ENCODE results near the gene RAP1GAP.

Gene RAP1GAP

GRCh38 chr1:21575351-21575942 is 93.7 kb downstream of the RAP1GAP start:
- in situ Hi-C loops (cut with MboI; ENCODE audit: low sequenced_read_pairs, unreplicated experiment) = no loop called here
- DNase-seq (ENCODE audit: low spot score) = no peak
- TF ChIP-seq, protein P1, sequence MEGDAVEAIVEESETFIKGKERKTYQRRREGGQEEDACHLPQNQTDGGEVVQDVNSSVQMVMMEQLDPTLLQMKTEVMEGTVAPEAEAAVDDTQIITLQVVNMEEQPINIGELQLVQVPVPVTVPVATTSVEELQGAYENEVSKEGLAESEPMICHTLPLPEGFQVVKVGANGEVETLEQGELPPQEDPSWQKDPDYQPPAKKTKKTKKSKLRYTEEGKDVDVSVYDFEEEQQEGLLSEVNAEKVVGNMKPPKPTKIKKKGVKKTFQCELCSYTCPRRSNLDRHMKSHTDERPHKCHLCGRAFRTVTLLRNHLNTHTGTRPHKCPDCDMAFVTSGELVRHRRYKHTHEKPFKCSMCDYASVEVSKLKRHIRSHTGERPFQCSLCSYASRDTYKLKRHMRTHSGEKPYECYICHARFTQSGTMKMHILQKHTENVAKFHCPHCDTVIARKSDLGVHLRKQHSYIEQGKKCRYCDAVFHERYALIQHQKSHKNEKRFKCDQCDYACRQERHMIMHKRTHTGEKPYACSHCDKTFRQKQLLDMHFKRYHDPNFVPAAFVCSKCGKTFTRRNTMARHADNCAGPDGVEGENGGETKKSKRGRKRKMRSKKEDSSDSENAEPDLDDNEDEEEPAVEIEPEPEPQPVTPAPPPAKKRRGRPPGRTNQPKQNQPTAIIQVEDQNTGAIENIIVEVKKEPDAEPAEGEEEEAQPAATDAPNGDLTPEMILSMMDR (IDR thresholded peaks at IDR 0.05; ENCODE audit: borderline replicate concordance, control extremely low read depth, extremely low read depth, insufficient read depth, missing control alignments) = no peak

DNA sequence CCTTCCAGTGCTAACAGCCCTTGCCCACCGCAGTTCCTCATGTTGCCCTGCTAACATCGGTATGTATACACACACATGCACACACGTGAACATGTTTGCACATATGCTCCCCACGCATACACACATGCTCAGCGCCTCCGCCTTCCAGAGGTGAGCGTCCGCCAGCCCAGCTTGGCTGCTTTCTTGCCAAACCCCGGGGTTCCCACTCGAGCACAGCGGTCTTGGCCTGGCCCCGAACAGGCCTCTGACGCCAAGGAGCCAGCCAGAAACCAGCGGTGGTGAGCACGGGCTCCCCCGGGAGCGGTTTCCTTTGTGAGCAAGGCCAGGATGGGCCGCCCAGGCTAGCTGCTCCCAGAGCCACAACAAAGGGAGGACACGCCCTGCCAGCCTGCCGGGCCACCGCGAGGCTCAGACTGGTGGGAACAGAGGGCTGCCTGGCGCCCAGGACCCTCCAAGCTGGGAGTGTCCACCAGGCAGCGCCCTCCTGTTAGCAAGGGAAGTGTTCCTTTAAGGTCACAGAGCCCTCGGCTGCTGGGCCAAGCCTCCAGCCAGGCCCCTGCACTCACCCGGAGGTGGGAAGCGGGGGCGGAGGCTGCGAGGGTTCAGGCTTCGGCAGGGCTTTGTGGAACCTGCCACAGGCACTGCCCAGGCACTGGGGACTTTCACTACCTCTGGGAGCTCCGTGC is 94.5 kb downstream of the RAP1GAP start:
- in situ Hi-C loops (cut with MboI; ENCODE audit: low sequenced_read_pairs, unreplicated experiment) = no loop called here
- TF ChIP-seq, protein P1 (IDR thresholded peaks at IDR 0.05; ENCODE audit: borderline replicate concordance, control extremely low read depth, extremely low read depth, insufficient read depth, missing control alignments) = no peak
- no peak for DNase-seq (ENCODE audit: low spot score)

DNA sequence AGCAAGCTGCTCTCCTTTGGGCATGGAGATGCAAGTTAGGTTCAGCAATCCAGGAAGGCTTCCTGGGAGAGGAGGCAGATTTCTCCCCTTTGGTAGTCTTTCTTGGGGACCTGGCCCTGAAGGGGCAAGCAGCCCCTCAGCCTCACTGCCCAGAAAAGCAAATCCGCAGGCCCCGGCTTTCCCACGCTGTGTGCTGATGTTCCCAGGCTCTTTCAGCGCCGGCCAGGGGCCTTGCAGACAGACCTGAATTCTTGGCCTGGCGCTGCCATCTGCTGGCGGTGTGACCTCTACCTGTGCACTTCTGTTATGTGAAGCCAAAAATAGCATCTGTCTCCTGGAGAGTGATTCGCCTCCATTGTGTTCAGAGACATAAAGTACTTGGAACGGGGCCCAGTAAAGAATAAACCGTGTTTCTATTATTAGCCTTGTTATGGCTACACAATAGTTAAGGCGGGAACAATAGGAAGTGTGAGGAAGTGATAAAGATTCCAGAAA is 95.1 kb downstream of the RAP1GAP start:
- in situ Hi-C loops (cut with MboI; ENCODE audit: low sequenced_read_pairs, unreplicated experiment) = no loop called here
- DNase-seq (ENCODE audit: low spot score) = no peak
- TF ChIP-seq, protein P1 (IDR thresholded peaks at IDR 0.05; ENCODE audit: borderline replicate concordance, control extremely low read depth, extremely low read depth, insufficient read depth, missing control alignments) = peak; percentile 33

DNA sequence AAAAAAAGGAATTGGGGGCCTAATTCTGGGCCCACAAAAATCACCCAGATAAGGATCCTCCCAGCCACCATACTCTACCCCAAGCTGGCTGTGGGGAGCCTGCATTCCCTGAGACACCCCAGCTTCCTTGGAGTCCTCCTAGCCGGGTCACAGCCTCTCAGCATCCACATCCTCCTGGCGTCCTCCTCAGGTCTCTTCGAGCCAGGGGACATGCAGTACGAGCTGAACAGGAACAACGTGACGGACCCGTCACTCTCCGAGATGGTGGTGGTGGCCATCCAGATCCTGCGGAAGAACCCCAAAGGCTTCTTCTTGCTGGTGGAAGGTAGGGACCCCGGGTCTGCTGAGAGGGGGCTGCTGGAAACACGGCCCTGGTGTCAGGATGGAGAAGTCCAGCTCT is 95.7 kb downstream of the RAP1GAP start:
- DNase-seq (ENCODE audit: low spot score) = no peak

DNA sequence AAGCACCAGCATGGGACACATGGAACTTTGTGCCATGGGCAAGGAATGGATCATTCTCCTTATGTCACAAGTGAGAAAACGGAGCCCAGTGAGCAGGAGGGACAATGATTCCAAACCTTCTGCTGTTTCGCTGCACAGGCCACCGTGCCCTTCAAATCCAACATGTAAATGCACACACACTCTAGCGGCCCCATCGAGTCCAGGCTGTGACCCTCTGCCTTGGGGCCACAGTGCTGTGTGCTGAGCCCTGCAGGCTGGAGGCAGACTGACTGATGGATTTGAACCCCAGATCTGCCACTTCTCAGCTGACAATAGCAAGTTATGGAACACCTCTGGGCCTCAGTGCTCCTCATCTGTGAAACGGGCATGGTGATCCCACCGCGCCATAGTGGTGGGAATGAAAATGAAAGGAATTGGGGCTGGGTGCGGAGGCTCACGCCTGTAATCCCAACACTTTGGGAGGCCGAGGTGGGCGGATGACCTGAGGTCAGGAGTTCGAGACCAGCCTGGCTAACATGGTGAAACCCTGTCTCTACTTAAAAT is 96.4 kb downstream of the RAP1GAP start:
- no peak for DNase-seq (ENCODE audit: low spot score)
- in situ Hi-C loops (cut with MboI; ENCODE audit: low sequenced_read_pairs, unreplicated experiment) = no loop called here
- TF ChIP-seq, protein P1 (IDR thresholded peaks at IDR 0.05; ENCODE audit: borderline replicate concordance, control extremely low read depth, extremely low read depth, insufficient read depth, missing control alignments) = no peak

More for the DNA sequence above, 95.7 kb downstream of the RAP1GAP start:
- in situ Hi-C loops (cut with MboI; ENCODE audit: low sequenced_read_pairs, unreplicated experiment) = no loop called here
- TF ChIP-seq, protein P1 (IDR thresholded peaks at IDR 0.05; ENCODE audit: borderline replicate concordance, control extremely low read depth, extremely low read depth, insufficient read depth, missing control alignments) = no peak

DNA sequence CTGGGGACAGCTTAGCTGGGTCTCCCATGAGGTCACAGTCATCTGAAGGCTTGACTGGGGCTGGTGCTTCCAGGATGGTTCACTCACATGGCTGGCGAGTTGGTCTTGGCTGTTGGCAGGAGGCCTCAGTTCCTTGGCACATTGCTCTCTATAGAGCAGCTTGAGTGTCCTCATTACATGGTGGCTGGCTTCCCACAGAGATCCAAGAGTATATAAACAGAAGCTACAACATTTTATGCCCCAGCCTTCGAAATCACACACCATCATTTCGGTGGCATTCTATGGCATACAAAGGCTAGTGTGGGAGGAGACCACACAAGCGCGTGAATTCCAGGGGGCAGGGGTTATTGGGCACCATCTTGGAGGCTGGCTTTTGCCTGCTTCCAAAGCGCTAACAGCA is 96.9 kb downstream of the RAP1GAP start:
- no peak for DNase-seq (ENCODE audit: low spot score)
- in situ Hi-C loops (cut with MboI; ENCODE audit: low sequenced_read_pairs, unreplicated experiment) = no loop called here
- TF ChIP-seq, protein P1 (IDR thresholded peaks at IDR 0.05; ENCODE audit: borderline replicate concordance, control extremely low read depth, extremely low read depth, insufficient read depth, missing control alignments) = no peak
